PC-3 (cell line): ENCODE data around the gene ING3. TPM values are rescaled to one million over a fixed set of nuclear protein-coding genes. Genes with fewer than 3 reads are reported as not detected.

Experiments
- ATAC-seq: fragments of 200-7000 bp; cut with Tn5 transposase; 2 replicates; pipeline ENCODE4 v1.9.1; 2020; ENCODE audit warnings: mild to moderate bottlenecking, moderate library complexity
- BruUV-seq: library from RNA; stranded (reverse); fragments of 400-500 nt; replicated peaks from 2 replicates; lab custom pipeline; 2021; lab: Mats Ljungman, UMichigan
- CTCF ChIA-PET: fragments of 300-600 bp; sonication (Branson Sonifier 250); formaldehyde crosslinking; loops from one replicate; lab custom pipeline; 2022; ENCODE audit warnings: antibody characterized with exemption; lab: Charles Lee
- POLR2A ChIA-PET: fragments of 300-600 bp; sonication (Branson Sonifier 250); formaldehyde crosslinking; loops from one replicate; lab custom pipeline; 2022; ENCODE audit warnings: antibody characterized with exemption; ENCODE audit not compliant: unreplicated experiment; lab: Charles Lee
- DNase-seq: peaks from one replicate; pipeline ENCODE4 v3.0.0-alpha.2; 2015
- H2AFZ ChIP-seq: fragments of 300-600 bp; sonication (generic); 2 replicates; pipeline ENCODE4 v1.6.0; 2016; ENCODE audit warnings: antibody characterized with exemption, low read length
- H3F3A ChIP-seq: fragments of 300-600 bp; sonication (generic); one replicate; pipeline ENCODE4 v1.6.0; 2017; ENCODE audit warnings: antibody characterized with exemption, low read length, control low read depth, mild to moderate bottlenecking; ENCODE audit not compliant: unreplicated experiment
- H3K27ac ChIP-seq: fragments of 300-600 bp; sonication (generic); 2 replicates; pipeline ENCODE4 v1.5.1; 2016; ENCODE audit warnings: mild to moderate bottlenecking, low read length
- H3K27me3 ChIP-seq: fragments of 300-600 bp; sonication (generic); 2 replicates; pipeline ENCODE4 v1.6.1; 2016; ENCODE audit warnings: low read length, mixed read lengths
- H3K36me3 ChIP-seq: fragments of 300-600 bp; sonication (generic); 2 replicates; pipeline ENCODE4 v1.6.1; 2016; ENCODE audit warnings: low read depth, mixed run types, low read length, mixed read lengths
- H3K4me1 ChIP-seq: fragments of 300-600 bp; sonication (generic); 2 replicates; pipeline ENCODE4 v1.5.1; 2016; ENCODE audit warnings: low read length; ENCODE audit not compliant: insufficient read depth
- H3K4me2 ChIP-seq: fragments of 300-600 bp; sonication (generic); 2 replicates; pipeline ENCODE4 v1.6.0; 2016; ENCODE audit warnings: low read length
- H3K4me3 ChIP-seq: fragments of 300-600 bp; sonication (generic); 2 replicates; pipeline ENCODE4 v1.5.1; 2016; ENCODE audit warnings: mild to moderate bottlenecking, low read length, mixed read lengths
- H3K79me2 ChIP-seq: fragments of 300-600 bp; sonication (generic); 2 replicates; pipeline ENCODE4 v1.6.1; 2017; ENCODE audit warnings: low read length, mixed read lengths
- H3K9ac ChIP-seq: fragments of 300-600 bp; sonication (generic); 2 replicates; pipeline ENCODE4 v1.6.0; 2016; ENCODE audit warnings: mild to moderate bottlenecking, low read length
- H3K9me2 ChIP-seq: fragments of 300-600 bp; sonication (generic); replicated peaks from 2 replicates; pipeline ENCODE4 v1.6.1; 2016; ENCODE audit warnings: mixed run types, low read length, mixed read lengths
- H3K9me3 ChIP-seq: fragments of 300-600 bp; sonication (generic); 2 replicates; pipeline ENCODE4 v1.6.1; 2016; ENCODE audit warnings: low read length, mixed read lengths
- H4K20me1 ChIP-seq: fragments of 300-600 bp; sonication (generic); 2 replicates; pipeline ENCODE4 v1.6.1; 2016; ENCODE audit warnings: low read length, mixed read lengths
- CTCF ChIP-seq: fragments of 300-600 bp; sonication (generic); conservative IDR thresholded peaks from 2 replicates; pipeline ENCODE4 v1.5.1; 2017; ENCODE audit warnings: antibody characterized with exemption, low read depth, mild to moderate bottlenecking, low read length
- EZH2 ChIP-seq: fragments of 300-600 bp; sonication (generic); IDR thresholded peaks from one replicate; pipeline ENCODE4 v1.6.1; 2017; ENCODE audit warnings: antibody characterized with exemption, mild to moderate bottlenecking, low read length; ENCODE audit not compliant: unreplicated experiment
- EZH2phosphoT487 ChIP-seq: fragments of 300-600 bp; sonication (generic); IDR thresholded peaks from 2 replicates; pipeline ENCODE4 v1.6.1; 2018; ENCODE audit warnings: mild to moderate bottlenecking, antibody characterized with exemption, low read length, borderline replicate concordance
- intact Hi-C: fragments of 100-400 bp; cut with micrococcal nuclease; formaldehyde crosslinking; loops from 2 replicates; pipeline ENCODE4 v1.9.0; 2023
- total RNA-seq: library from RNA; depleted of rRNA; stranded (reverse); fragments of >200 nt; gene quantifications from 2 replicates; pipeline ENCODE4 v1.2.3, GENCODE V29; 2014

Gene ING3
- total RNA-seq, 1 experiment from 2014 or later: 12.8 TPM

GRCh38 chr7:121002048-121002756 is 51.6 kb downstream of the ING3 start:
- H3K9ac ChIP-seq: peak overlapping the region; percentile 23
- no peaks in the 10 kb centered on the region for H3K27me3 ChIP-seq
- H3K4me1 ChIP-seq: peaks cover 30% of the 10 kb centered on the region
- no peaks in the 10 kb centered on the region for H3K9me2 ChIP-seq
- no peaks in the 10 kb centered on the region for H3F3A ChIP-seq
- intact Hi-C loops: loop anchor here (1.0 to 2.0 kb wide), 4 partner anchors 14 to 79 kb away; partner anchors contain the start of gene CPED1
- DNase-seq (peak; percentile 47), ATAC-seq (peak; percentile 86)
- H2AFZ ChIP-seq: peak overlapping the region; percentile 8; the same call in 1 of the 2 replicates
- peak overlapping the region; percentile 81 for H3K27ac ChIP-seq
- BruUV-seq: no TSS peak
- peak overlapping the region; percentile 43 for H3K4me3 ChIP-seq
- TF ChIP-seq EZH2phosphoT487 (no peak), CTCF (no peak; the same call in 1 of the 2 replicates), EZH2 (no peak)
- peak overlapping the region; percentile 73 for H3K4me2 ChIP-seq
- H3K36me3 ChIP-seq: no peaks in the 10 kb centered on the region
- no peaks in the 10 kb centered on the region for H3K79me2 ChIP-seq
- POLR2A ChIA-PET: interaction anchor here (0.6 to 0.7 kb wide), 2 partner anchors 21 to 100 kb away, joined by 3 read pairs; no protein-coding TSS in a partner anchor
- H4K20me1 ChIP-seq: no peaks in the 10 kb centered on the region
- no peaks in the 10 kb centered on the region for H3K9me3 ChIP-seq
- CTCF ChIA-PET: interaction anchor here (0.6 to 1.5 kb wide), 5 partner anchors 14 to 106 kb away, joined by 3 to 8 read pairs (median 4); partner anchors contain the start of genes CPED1 and ING3

GRCh38 chr7:121002757-121003200 is 52.2 kb downstream of the ING3 start:
- Histone ChIP-seq H3K27me3 (no peaks in the 10 kb centered on the region), H3K9me2 (no peaks in the 10 kb centered on the region), H3K4me3 (peak overlapping the region; percentile 43; the same call in 1 of the 2 replicates), H3K4me1 (peaks cover 29% of the 10 kb centered on the region), H3K36me3 (no peaks in the 10 kb centered on the region), H3K9ac (peak overlapping the region; percentile 4; the same call in 1 of the 2 replicates), H2AFZ (no peak overlapping the region), H3K4me2 (peak overlapping the region; percentile 73), H3K9me3 (no peaks in the 10 kb centered on the region), H3K79me2 (no peaks in the 10 kb centered on the region), H4K20me1 (no peaks in the 10 kb centered on the region), H3K27ac (peak overlapping the region; percentile 81), H3F3A (no peaks in the 10 kb centered on the region)
- DNase-seq (peak; percentile 77), ATAC-seq (peak; percentile 83)
- no TSS peak for BruUV-seq
- ChIA-PET CTCF (interaction anchor here (0.7 to 1.5 kb wide), 3 partner anchors 63 to 105 kb away, joined by 3 to 5 read pairs (median 4); no protein-coding TSS in a partner anchor), POLR2A (interaction anchor here (0.6 to 0.7 kb wide), 3 partner anchors 21 to 100 kb away, joined by 3 read pairs; no protein-coding TSS in a partner anchor)
- TF ChIP-seq EZH2phosphoT487 (no peak), EZH2 (no peak), CTCF (no peak)
- intact Hi-C loops: loop anchor here (1.0 to 2.0 kb wide), 4 partner anchors 14 to 79 kb away; partner anchors contain the start of gene CPED1
